ENCODE data around the gene MFSD12.
A peak's percentile ranks its signal among the peaks of the same experiment; 100 is the strongest.

MFSD12 gene

GRCh38 chr19:3499738-3500428 lies 57.5 kb downstream of the MFSD12 start:
- peaks cover 0 to 23% (median 17%) of the 10 kb centered on the region in 5 donors for H3K36me3 ChIP-seq (ENCODE audit: control insufficient read depth in 5 of 5, insufficient read depth in 5 of 5, low read length in 5 of 5)
- H3K9ac ChIP-seq (ENCODE audit: low read length in 5 of 5), result peak overlapping the region; percentile 86 to 99 (median 97)
- H3K27me3 ChIP-seq (ENCODE audit: control insufficient read depth in 5 of 5, insufficient read depth in 4 of 5, low read length in 5 of 5), result no peaks in the 10 kb centered on the region
- no peaks in the 10 kb centered on the region for H3K9me3 ChIP-seq (ENCODE audit: control insufficient read depth in 5 of 5, low read length in 5 of 5)
- H3K4me3 ChIP-seq (ENCODE audit: low read depth in 1 of 5, low read length in 5 of 5), result peak overlapping the region; percentile 88 to 100 (median 98)
- H3K4me1 ChIP-seq (ENCODE audit: control insufficient read depth in 5 of 5, insufficient read depth in 5 of 5, low read length in 5 of 5), result peaks cover 7 to 20% (median 14%) of the 10 kb centered on the region in 5 donors
- peak overlapping the region; percentile 89 for H3K27ac ChIP-seq (ENCODE audit: low read depth, low read length)

DNA sequence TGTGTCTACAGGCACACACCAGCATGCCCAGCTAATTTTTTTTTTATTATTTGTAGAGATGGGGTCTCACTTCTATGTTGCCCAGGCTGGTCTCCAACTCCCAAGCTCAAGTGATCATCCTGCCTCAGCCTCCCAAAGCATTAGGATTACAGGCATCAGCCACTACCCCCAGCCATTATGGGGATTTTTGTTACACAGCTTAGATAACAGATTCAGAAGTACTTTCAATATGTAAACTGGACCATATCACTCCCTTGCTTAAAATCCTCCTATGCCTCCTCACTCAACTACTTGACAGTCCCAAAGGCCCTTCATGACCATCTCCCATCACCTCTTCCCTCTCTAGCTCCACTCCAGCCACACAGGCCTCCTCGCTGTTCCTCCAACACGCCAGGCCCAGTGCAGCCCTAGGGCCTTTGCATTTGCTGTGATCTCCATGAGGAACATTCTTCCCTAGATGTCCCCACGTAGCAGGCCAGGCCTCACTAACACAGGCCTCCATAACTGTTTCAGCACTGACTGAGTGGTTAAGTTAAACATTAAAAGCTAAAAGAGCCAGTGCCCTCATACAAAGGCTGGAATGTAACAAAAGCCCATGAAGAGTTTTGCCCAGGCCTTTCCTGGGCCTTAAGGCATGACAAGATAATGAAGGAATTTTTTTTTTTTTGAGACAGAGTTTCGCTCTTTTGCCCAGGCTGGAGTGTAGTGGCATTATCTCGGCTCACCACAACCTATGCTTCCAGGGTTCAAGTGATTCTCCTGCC lies 59.4 kb downstream of the MFSD12 start:
- H3K4me1 ChIP-seq (ENCODE audit: control insufficient read depth in 5 of 5, insufficient read depth in 5 of 5, low read length in 5 of 5), result peaks cover 7 to 20% (median 14%) of the 10 kb centered on the region in 5 donors
- no peaks in the 10 kb centered on the region for H3K9me3 ChIP-seq (ENCODE audit: control insufficient read depth in 5 of 5, low read length in 5 of 5)
- H3K27me3 ChIP-seq (ENCODE audit: control insufficient read depth in 5 of 5, insufficient read depth in 4 of 5, low read length in 5 of 5), result no peaks in the 10 kb centered on the region
- no peak overlapping the region for H3K27ac ChIP-seq (ENCODE audit: low read depth, low read length)
- no peak overlapping the region for H3K9ac ChIP-seq (ENCODE audit: low read length in 5 of 5)
- H3K36me3 ChIP-seq (ENCODE audit: control insufficient read depth in 5 of 5, insufficient read depth in 5 of 5, low read length in 5 of 5), result peaks cover 0 to 40% (median 31%) of the 10 kb centered on the region in 5 donors
- H3K4me3 ChIP-seq (ENCODE audit: low read depth in 1 of 5, low read length in 5 of 5), result no peak overlapping the region

GRCh38 chr19:3496392-3497273 lies 60.8 kb downstream of the MFSD12 start:
- H3K27me3 ChIP-seq (ENCODE audit: control insufficient read depth in 5 of 5, insufficient read depth in 4 of 5, low read length in 5 of 5), result no peaks in the 10 kb centered on the region
- H3K9ac ChIP-seq (ENCODE audit: low read length in 5 of 5), result no peak overlapping the region
- H3K27ac ChIP-seq (ENCODE audit: low read depth, low read length), result no peak overlapping the region
- H3K4me3 ChIP-seq (ENCODE audit: low read depth in 1 of 5, low read length in 5 of 5), result no peak overlapping the region
- no peaks in the 10 kb centered on the region for H3K9me3 ChIP-seq (ENCODE audit: control insufficient read depth in 5 of 5, low read length in 5 of 5)
- H3K4me1 ChIP-seq (ENCODE audit: control insufficient read depth in 5 of 5, insufficient read depth in 5 of 5, low read length in 5 of 5), result peaks cover 7 to 20% (median 14%) of the 10 kb centered on the region in 5 donors
- H3K36me3 ChIP-seq (ENCODE audit: control insufficient read depth in 5 of 5, insufficient read depth in 5 of 5, low read length in 5 of 5), result peaks cover 0 to 53% (median 44%) of the 10 kb centered on the region in 5 donors

DNA sequence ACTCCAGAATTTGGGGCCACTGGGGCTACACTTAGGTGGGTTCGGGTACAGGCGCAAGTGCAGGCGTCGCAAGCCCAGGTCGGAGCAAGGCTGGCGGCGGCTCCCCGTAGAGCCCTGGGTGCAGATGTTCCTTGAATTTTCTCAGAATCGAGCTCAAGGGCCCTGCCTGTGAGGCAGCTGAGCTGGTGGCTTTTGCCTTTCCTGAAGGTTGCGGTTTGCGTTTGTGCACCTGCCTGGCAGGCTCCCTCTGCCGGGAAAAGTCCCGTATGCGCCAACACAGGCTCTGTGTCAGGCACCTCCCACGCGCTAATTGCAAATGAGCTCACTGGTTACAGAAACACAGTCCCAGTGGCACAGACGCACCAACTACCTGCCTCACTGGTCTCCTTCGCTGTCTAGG lies 62.8 kb downstream of the MFSD12 start:
- Histone ChIP-seq H3K27me3 (ENCODE audit: control insufficient read depth in 5 of 5, insufficient read depth in 4 of 5, low read length in 5 of 5) (no peaks in the 10 kb centered on the region), H3K9ac (ENCODE audit: low read length in 5 of 5) (no peak overlapping the region), H3K4me1 (ENCODE audit: control insufficient read depth in 5 of 5, insufficient read depth in 5 of 5, low read length in 5 of 5) (peaks cover 0 to 5% (median 4%) of the 10 kb centered on the region in 5 donors), H3K9me3 (ENCODE audit: control insufficient read depth in 5 of 5, low read length in 5 of 5) (no peaks in the 10 kb centered on the region), H3K36me3 (ENCODE audit: control insufficient read depth in 5 of 5, insufficient read depth in 5 of 5, low read length in 5 of 5) (peaks cover 0 to 68% (median 51%) of the 10 kb centered on the region in 5 donors), H3K27ac (ENCODE audit: low read depth, low read length) (no peak overlapping the region), H3K4me3 (ENCODE audit: low read depth in 1 of 5, low read length in 5 of 5) (no peak overlapping the region)
